Activated CD4-positive, alpha-beta T cell treated with anti-CD3 and anti-CD28 coated beads, Interleukin-2, Interleukin-6, amounts not matched to agents 100 ng/mL and 50 ng/mL, durations not matched to agents 16 hours and 8 hours (primary cell): ENCODE data around the gene STOX2.
"Not testable (repeated sequence)": the region's sequence is repeated elsewhere in the genome, so short reads cannot be mapped to it uniquely, and the experiment has no call there.

Source experiments
- DNase-seq: peaks from one replicate; pipeline ENCODE4 v3.0.0-alpha.2; 2020

The STOX2 gene

GRCh38 chr4:184028561-184029374 lies 123.7 kb downstream of the STOX2 start:
- DNase-seq: peak; percentile 13

GRCh38 chr4:184030036-184030435 lies 124.9 kb downstream of the STOX2 start:
- no peak for DNase-seq

- DNase-seq: no peak
Measured at GRCh38 chr4:184030764-184031163, 125.7 kb downstream of the STOX2 start.

DNA sequence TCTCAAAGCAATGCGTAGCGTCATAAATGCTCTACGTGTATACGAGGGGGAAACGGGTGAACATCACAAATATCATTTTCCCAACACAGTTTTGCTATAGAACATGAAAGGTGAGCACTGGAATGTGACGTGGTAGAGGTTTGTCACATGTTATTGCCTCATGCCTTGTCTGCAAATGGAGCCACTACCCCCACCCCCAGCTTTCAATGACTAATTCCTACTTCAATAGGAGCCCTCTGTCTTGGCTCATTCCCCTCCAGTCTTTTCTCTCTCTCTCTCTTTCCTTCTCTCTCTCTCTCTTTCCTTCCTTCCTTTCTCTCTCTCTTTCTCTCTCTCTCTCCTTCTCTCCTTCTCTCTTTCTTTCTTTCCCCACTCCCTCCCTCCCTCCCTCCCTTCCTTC lies 127.0 kb downstream of the STOX2 start:
- no peak for DNase-seq

DNA sequence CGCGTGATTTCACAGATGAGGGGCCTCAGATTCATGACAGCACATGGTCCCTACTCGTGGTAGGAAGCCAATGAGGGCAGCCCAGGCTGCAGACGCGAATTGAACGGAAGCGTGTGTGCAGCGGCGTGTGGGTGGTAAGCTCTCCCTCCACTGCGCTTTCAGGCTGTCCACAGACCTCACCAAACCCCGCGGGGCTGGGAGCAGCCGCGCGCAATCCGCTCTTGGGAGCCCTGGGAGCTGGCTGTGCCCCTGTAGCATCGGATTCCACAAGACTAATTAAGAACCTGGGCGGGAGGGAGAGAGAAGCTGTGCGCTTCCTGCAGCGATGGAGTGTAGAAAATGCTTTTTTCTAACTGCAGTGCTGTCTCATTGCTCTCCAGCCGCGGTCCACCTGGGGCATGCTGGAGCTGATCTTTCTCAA lies 134.9 kb downstream of the STOX2 start:
- DNase-seq: peak; percentile 18

DNA sequence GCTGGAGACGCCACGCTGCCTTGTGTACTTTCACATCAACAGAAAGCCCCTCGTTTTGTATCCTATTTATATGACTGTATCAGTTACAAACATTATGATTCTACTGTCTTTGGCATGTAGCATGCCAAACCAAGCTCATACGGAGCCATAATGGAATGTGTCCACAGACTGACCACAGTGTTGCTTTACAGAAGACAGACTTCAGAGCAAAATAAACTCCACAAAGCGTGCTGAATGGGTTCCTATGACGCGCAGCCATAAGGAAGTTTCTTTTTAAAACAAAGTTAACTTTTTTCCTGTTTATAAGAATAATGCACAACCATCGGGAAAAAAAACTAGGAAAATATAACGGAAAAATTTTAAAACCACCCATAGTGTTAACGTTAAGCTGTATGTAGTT lies 136.0 kb downstream of the STOX2 start:
- DNase-seq: no peak

DNA sequence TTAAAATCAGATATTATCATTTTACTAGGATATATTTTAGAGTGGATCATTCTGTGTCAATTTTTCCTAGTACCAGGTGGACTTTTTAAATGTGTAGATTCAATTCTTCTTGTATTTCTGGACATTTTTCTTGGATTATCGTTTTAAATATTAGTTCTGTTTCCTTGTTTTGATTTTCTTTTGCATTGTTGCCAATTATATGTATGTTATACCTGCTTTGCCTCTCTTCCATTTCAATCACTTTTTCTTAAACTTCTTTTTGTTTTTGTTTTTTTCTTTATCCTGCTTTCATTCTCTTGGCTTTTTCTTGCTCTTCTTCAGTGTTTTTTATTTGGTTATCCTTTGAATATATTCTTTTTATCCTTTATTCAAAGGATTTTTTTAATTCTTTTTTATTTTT lies 141.0 kb downstream of the STOX2 start:
- no peak for DNase-seq

- not testable (repeated sequence) for DNase-seq
Measured at GRCh38 chr4:184051262-184051661, 146.2 kb downstream of the STOX2 start.

DNA sequence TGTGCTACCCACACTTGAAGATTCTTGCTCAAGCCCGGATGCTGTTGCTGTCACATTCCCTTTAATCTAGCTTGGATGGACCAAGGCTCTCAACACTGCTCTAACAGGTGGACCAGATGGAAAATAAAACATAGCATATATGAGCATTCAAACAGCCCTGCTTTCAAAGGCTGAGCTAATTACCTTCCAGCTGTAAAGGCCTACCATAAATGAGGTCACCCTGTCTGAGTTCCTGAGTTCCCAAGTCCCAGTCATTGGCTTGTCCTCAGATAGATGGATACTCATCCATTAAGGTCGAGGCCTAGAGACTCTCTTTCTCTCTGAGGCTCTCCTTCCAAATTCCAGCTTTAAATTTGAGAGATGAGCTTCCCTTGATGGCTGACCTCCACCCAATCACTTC lies 147.5 kb downstream of the STOX2 start:
- no peak for DNase-seq

- no peak for DNase-seq
Measured at GRCh38 chr4:184053434-184053833, 148.3 kb downstream of the STOX2 start.

DNA sequence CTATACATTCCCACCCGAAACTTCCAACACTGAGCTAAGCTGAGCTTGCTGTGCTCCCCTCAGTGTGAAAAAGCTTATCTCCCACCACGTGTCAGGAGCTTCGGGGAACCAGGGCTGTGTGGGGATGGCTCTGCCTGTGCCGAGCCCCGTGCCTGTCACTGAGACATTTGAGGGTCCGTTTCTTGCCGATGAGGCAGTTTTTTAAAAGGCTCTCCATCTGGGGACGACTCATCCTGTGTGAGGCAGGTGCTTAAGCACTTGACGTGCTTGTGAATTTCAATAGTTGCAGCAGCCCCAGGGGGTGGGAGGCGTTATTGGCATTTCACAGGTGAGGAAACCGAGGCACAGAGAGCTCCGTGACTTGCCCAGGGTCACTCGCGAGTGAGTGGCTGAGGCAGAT lies 151.8 kb downstream of the STOX2 start:
- DNase-seq: no peak

- no peak for DNase-seq
Measured at GRCh38 chr4:184058026-184058425, 152.9 kb downstream of the STOX2 start.

- DNase-seq: no peak
Measured at GRCh38 chr4:184059099-184059498, 154.0 kb downstream of the STOX2 start.

DNA sequence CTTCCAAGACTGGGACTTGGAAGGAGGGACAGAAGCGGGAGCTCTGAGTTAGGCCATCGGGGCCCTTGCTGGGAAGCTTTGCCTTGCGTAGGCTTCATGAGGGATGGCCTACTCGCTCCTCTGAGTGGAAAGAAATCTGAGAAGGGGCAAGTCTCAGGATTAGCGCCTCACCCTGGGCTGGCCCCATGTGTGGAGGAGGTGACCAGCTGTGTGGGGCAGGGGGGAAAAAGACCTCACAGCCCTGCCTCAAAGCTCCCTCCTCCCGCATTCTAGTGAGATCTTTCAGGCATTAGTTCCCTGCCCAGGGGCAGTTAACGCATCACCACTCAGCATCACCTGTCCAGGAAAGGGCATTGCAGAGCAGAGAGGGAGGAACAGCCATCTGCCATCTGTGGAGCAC lies 156.5 kb downstream of the STOX2 start:
- DNase-seq: no peak

DNA sequence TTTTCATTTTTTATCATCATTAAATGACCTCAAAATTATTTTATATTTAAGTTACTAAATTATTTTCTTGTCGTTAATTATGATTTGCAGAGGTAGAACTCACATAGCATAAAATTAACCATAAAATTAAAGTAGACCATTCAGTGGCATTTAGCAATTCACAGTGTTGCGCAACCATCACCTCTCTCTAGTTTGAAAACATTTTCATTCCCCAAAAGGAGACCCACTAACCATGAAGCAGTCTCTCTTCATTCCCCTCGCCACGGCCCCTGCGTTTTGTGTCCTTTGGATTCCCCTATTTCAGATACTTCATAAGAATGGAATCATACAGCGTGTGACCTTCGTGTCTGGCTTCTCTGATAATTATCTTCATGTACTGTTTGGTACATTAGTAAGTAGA lies 157.7 kb downstream of the STOX2 start:
- DNase-seq: no peak

DNA sequence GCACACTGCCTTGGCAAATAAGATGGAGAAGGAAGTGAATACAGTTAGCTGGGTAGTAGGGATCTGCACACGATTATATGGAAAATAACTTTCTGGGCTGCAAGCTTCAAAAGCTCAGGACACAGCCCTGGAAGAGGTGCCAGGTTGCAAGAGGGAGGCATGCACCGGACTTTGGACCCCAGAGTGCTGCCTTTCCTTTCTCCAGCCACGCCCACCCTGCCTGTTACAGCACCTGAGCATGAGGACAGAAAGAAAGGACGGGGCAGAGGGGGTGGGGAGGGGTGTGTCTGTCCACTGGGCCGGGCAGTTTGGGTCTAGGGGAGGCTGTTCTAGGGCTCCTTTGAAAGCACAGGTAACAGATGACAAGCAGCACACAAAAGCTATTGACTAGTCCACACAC lies 159.8 kb downstream of the STOX2 start:
- no peak for DNase-seq

DNA sequence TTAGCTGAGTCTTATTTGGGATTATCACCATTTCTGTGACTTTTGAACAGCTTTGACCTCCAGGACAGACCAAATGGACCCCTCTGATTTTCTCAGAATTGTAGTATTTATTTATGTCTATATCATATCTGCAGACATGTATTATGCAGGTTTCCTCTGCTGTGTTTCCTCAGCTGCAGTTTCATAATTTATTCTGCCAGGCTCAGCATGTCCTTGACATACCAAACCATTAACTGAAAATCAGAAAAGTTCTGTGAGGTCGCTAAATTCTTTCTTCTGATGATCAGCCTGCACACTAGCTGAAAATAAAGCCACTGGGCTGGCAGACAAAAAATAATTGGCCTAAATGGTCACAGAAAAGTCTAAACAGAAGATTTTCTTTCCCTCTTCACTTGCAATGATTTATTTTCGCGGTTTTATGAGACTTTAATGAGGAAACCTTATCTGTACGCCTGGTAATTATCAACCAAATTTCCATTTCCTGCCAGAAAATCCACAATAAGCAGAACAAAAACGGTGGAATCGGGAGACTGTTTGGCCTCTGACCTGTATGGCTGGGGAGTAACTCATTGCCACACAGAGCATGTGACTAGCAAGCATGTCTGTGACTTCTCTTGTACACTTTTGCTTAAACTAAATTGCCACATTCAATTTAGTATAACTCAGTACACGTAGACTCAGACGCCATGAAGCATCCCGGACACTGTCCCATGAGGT lies 161.6 kb downstream of the STOX2 start:
- DNase-seq: no peak

DNA sequence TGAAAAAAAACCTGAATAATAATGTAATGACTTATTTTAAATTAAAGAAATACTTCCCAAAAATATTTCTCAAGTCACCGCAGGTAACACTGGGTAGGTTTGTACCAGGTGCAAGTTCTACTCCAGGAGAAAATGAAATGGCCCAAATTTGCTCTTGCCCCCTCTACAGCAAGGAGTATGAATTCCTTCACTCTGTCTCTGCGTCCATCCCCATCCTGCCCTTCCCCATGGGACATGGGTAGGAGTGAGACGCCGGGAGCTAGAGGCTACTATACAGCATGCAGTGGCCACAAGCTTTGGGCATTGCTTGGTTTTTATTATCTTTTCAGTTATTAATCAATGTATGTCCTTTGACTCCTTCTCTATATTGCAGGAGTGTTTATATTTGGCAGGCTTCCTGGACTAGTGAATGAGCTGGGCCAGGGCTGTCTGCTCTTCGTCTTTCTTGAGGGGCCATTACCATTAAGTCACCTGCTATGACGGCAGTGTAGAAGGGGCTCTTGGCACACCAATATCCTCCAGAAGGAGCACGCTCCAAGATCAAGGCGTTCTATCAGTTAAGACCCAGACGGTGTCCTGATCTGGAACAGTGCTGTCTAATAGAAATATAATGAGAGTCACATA lies 162.9 kb downstream of the STOX2 start:
- DNase-seq: no peak
